ENCODE measurements around the gene PFDN6.

PFDN6 gene

DNA sequence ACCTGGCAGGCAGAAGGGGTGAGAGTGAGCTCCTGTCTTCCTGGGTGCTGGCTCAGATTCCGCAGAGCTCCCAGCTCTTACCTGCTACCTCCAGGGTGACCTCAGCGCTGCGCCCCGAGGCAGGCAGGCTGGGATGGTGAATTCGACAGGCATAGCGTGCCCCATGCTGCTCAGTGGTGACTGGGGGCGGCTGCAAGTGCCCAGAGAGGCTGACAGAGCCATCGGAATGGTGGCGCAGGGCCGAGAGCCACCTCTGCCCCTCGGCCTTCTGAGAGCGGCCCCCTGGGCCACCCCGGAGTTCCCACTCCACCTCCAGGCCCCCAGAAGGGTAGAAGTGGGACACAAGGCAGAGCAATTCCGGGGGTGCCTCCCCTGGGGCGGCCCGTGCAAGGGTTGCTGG, 14.8 kb downstream of the PFDN6 start:
- Histone ChIP-seq H3K4me3 (ENCODE audit: low read depth in 1 of 5, low read length in 5 of 5) (no peak overlapping the region), H3K27ac (ENCODE audit: low read depth, low read length) (no peak overlapping the region), H3K36me3 (ENCODE audit: control insufficient read depth in 5 of 5, insufficient read depth in 5 of 5, low read length in 5 of 5) (peaks cover 0 to 33% (median 30%) of the 10 kb centered on the region in 5 donors), H3K9me3 (ENCODE audit: control insufficient read depth in 5 of 5, low read length in 5 of 5) (no peaks in the 10 kb centered on the region), H3K4me1 (ENCODE audit: control insufficient read depth in 5 of 5, insufficient read depth in 5 of 5, low read length in 5 of 5) (peaks cover 2 to 33% (median 15%) of the 10 kb centered on the region in 5 donors), H3K9ac (ENCODE audit: low read length in 5 of 5) (no peak overlapping the region), H3K27me3 (ENCODE audit: control insufficient read depth in 5 of 5, insufficient read depth in 4 of 5, low read length in 5 of 5) (no peaks in the 10 kb centered on the region)

DNA sequence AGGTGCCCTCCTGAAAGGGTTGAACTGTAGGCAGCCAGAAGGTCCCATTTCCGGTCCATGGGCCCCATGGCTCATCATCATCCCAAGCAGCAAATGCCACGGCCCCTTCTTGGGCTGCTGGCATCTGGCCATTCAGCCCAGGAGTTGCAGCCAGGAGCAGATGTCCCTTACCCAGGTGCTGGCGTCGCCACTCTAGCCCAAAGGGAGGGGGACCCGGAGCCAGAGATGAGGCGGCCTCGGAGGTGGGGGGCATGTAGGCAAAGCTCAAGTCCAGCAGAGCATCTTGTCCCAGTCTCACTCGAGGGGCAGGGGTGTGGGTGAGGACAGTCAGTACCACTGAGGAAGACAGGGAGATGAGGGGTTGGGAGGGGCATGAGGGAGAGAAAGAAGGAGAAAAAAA, 15.7 kb downstream of the PFDN6 start:
- peaks cover 1 to 24% (median 11%) of the 10 kb centered on the region in 5 donors for H3K4me1 ChIP-seq (ENCODE audit: control insufficient read depth in 5 of 5, insufficient read depth in 5 of 5, low read length in 5 of 5)
- H3K27ac ChIP-seq (ENCODE audit: low read depth, low read length), result no peak overlapping the region
- no peaks in the 10 kb centered on the region for H3K9me3 ChIP-seq (ENCODE audit: control insufficient read depth in 5 of 5, low read length in 5 of 5)
- peaks cover 0 to 33% (median 30%) of the 10 kb centered on the region in 5 donors for H3K36me3 ChIP-seq (ENCODE audit: control insufficient read depth in 5 of 5, insufficient read depth in 5 of 5, low read length in 5 of 5)
- H3K27me3 ChIP-seq (ENCODE audit: control insufficient read depth in 5 of 5, insufficient read depth in 4 of 5, low read length in 5 of 5), result no peaks in the 10 kb centered on the region
- no peak overlapping the region for H3K4me3 ChIP-seq (ENCODE audit: low read depth in 1 of 5, low read length in 5 of 5)
- no peak overlapping the region for H3K9ac ChIP-seq (ENCODE audit: low read length in 5 of 5)

DNA sequence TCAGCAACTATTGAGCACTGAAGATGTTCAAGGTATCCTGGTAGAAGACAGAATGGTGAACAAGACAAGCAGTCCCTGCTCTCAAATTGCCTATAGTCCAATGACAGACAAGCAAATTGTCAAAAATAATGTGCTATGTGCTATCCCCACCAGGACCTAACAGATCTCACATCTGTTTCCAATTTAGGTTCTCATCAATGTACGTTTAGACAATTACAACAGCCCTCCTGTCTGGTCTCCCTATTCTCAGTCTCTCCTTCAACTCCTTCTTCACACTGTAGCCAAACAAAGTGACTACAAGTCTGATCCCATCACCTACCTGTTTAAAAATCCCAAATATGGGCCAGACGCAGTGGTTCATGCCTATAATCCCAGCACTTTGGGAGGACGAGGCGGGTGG, 17.0 kb downstream of the PFDN6 start:
- no peak overlapping the region for H3K4me3 ChIP-seq (ENCODE audit: low read depth in 1 of 5, low read length in 5 of 5)
- H3K27ac ChIP-seq (ENCODE audit: low read depth, low read length), result no peak overlapping the region
- no peaks in the 10 kb centered on the region for H3K9me3 ChIP-seq (ENCODE audit: control insufficient read depth in 5 of 5, low read length in 5 of 5)
- peaks cover 0 to 38% (median 30%) of the 10 kb centered on the region in 5 donors for H3K36me3 ChIP-seq (ENCODE audit: control insufficient read depth in 5 of 5, insufficient read depth in 5 of 5, low read length in 5 of 5)
- peaks cover 0 to 14% (median 4%) of the 10 kb centered on the region in 5 donors for H3K4me1 ChIP-seq (ENCODE audit: control insufficient read depth in 5 of 5, insufficient read depth in 5 of 5, low read length in 5 of 5)
- H3K9ac ChIP-seq (ENCODE audit: low read length in 5 of 5), result no peak overlapping the region
- no peaks in the 10 kb centered on the region for H3K27me3 ChIP-seq (ENCODE audit: control insufficient read depth in 5 of 5, insufficient read depth in 4 of 5, low read length in 5 of 5)

DNA sequence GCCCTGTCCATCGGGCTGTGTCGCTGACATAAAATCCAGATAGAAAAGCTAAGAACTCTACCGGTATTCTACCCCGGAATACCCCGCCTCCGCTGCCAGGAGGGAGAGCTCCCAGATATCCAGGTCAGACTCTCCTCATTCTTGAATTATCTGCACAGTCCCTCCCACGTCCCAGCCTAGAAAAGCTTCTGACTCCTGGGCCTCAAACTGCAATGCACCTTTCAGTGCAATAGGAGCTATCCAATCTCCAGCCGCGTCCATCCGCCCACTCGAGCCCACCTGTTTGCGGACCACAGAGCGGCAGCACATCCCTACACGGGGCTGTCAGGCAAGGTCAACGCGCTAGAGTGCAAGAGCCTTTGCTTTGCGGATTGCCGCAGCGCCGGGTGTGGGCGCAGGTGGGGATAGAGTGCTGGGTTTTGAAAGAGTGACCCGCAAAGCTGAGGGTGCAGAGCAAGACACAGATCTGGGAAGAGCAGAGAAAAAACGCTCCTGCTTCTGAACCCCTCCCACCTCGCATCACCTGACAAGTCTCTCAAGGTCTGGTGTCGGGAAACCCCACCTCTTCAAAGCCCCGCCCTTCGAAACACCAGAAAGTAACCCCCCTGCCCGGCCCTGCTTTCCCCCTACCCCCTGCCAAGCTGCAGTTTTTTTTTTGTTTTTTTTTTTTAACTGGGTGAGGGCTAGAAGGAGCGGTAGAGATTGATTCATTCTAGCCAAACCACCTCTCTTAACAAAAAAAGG, 23.1 kb downstream of the PFDN6 start:
- Histone ChIP-seq H3K4me1 (ENCODE audit: control insufficient read depth in 5 of 5, insufficient read depth in 5 of 5, low read length in 5 of 5) (peaks cover 10 to 48% (median 44%) of the 10 kb centered on the region in 5 donors), H3K9me3 (ENCODE audit: control insufficient read depth in 5 of 5, low read length in 5 of 5) (no peaks in the 10 kb centered on the region), H3K4me3 (ENCODE audit: low read depth in 1 of 5, low read length in 5 of 5) (peak overlapping the region; percentile 92 to 99 (median 94)), H3K27me3 (ENCODE audit: control insufficient read depth in 5 of 5, insufficient read depth in 4 of 5, low read length in 5 of 5) (no peaks in the 10 kb centered on the region), H3K27ac (ENCODE audit: low read depth, low read length) (peak overlapping the region; percentile 96), H3K9ac (ENCODE audit: low read length in 5 of 5) (peak overlapping the region; percentile 87 to 100 (median 94)), H3K36me3 (ENCODE audit: control insufficient read depth in 5 of 5, insufficient read depth in 5 of 5, low read length in 5 of 5) (peaks cover 0 to 15% (median 10%) of the 10 kb centered on the region in 5 donors)

DNA sequence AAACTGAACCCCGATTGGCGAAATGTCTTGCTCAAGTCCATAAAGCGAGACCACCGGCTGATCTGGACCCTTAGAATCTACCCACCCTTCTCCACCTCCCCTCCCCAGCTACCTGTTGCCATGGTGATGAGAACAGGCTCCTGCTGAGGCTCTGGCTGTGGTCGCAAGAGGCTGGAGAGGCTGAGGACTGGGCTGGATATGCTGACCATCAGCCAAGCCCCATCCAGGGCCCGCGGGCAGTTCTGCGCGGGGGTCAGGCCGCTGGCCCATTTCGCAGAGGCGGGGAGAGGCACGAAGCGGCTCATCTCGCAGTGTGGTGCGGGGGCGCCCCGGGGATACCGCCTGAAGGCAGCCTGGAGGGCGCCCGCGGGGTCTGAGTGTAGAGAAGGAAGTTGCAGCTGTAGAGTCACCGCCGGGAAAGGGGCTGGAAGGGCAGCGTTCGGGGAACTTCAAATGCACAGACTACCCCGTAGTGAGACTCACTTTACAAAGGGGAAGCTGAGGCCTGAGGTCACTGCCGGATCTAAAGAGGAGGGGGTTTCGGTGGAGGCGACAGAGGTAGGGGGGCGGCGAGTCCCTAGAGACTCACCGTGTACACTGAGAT, 23.8 kb downstream of the PFDN6 start:
- Histone ChIP-seq H3K4me1 (ENCODE audit: control insufficient read depth in 5 of 5, insufficient read depth in 5 of 5, low read length in 5 of 5) (peaks cover 13 to 50% (median 46%) of the 10 kb centered on the region in 5 donors), H3K27me3 (ENCODE audit: control insufficient read depth in 5 of 5, insufficient read depth in 4 of 5, low read length in 5 of 5) (no peaks in the 10 kb centered on the region), H3K9ac (ENCODE audit: low read length in 5 of 5) (peak overlapping the region; percentile 87 to 100 (median 94)), H3K36me3 (ENCODE audit: control insufficient read depth in 5 of 5, insufficient read depth in 5 of 5, low read length in 5 of 5) (peaks cover 0 to 15% (median 9%) of the 10 kb centered on the region in 5 donors), H3K27ac (ENCODE audit: low read depth, low read length) (peak overlapping the region; percentile 96), H3K4me3 (ENCODE audit: low read depth in 1 of 5, low read length in 5 of 5) (peak overlapping the region; percentile 92 to 99 (median 94)), H3K9me3 (ENCODE audit: control insufficient read depth in 5 of 5, low read length in 5 of 5) (no peaks in the 10 kb centered on the region)

DNA sequence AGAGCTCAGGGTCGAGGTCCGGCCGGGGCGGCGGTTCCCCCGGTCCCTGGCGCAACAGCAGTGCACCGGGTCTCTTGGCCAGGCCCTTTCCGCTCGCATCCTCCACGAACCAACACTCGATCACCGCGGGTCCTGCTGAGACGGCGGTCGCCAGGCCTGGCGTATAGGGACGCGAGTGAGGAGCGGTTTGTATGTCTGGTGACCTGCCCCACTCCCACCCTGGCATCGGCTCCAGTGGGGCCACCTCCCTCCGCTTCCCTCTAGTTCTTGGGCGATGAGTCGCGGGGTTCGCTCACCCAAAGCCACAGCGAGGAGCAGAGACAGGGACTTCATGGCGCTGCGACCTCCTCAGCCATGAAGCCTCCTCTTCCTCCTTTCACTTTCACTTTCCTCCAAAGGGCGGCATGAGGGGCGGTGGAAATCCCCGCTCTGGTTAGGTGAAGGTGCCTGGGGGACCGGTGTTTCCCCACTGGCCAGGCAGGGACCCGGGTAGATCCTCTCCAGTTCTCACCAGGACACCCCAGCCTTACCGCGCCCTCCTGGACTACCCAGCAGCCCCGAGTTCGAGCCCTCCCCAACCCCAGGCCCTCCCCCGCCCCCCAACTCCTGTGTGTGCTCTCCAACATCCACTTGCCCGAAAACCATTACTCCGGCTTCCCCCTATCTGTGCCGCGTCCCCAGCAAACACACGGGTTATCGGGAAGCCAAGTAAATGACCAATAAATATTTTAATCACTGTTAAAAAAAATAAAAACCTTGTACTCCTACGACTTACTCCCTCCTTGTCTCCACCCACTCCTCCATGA, 24.5 kb downstream of the PFDN6 start, which contains the start of gene TAPBP:
Gene TAPBP, minus strand, starts transcription at position 370 of the 806 bp plus-strand sequence. Its CDS starts 37 bp downstream, at position 333.
- Histone ChIP-seq H3K4me1 (ENCODE audit: control insufficient read depth in 5 of 5, insufficient read depth in 5 of 5, low read length in 5 of 5) (peaks cover 13 to 57% (median 53%) of the 10 kb centered on the region in 5 donors), H3K9ac (ENCODE audit: low read length in 5 of 5) (peak within 1 kb of the TSS; percentile 87 to 100 (median 94))

DNA sequence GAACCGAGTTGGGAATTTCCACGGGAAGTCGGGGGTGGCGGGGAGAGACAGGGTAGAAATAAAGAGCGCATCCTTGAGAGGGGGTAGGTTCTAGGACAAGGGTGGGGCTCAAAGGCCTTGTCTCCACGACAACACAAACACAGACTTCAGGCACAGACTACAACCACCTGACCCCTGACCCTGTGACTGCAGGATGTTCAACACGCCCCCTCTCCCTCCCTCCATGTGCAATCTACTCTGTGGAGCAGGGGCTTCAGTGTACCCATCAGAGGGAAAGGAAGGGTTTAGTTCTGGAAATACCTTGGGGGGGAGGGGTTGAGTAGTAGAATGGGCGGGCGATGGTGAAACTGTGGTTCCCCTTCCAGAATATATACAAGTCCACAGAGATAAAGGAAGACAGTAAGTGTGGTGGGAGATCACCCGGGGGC, 25.1 kb downstream of the PFDN6 start:
- H3K9ac ChIP-seq (ENCODE audit: low read length in 5 of 5), result peak overlapping the region in 3 of 5 donors; percentile 51 to 97 (median 56)
- H3K9me3 ChIP-seq (ENCODE audit: control insufficient read depth in 5 of 5, low read length in 5 of 5), result no peaks in the 10 kb centered on the region
- H3K27me3 ChIP-seq (ENCODE audit: control insufficient read depth in 5 of 5, insufficient read depth in 4 of 5, low read length in 5 of 5), result no peaks in the 10 kb centered on the region
- H3K27ac ChIP-seq (ENCODE audit: low read depth, low read length), result peak overlapping the region; percentile 96
- peaks cover 0 to 22% (median 14%) of the 10 kb centered on the region in 5 donors for H3K36me3 ChIP-seq (ENCODE audit: control insufficient read depth in 5 of 5, insufficient read depth in 5 of 5, low read length in 5 of 5)
- H3K4me1 ChIP-seq (ENCODE audit: control insufficient read depth in 5 of 5, insufficient read depth in 5 of 5, low read length in 5 of 5), result peaks cover 13 to 62% (median 58%) of the 10 kb centered on the region in 5 donors
- peak overlapping the region; percentile 92 to 99 (median 94) for H3K4me3 ChIP-seq (ENCODE audit: low read depth in 1 of 5, low read length in 5 of 5)

More for the DNA sequence above, 24.5 kb downstream of the PFDN6 start, which contains the start of gene TAPBP:
- H3K36me3 ChIP-seq (ENCODE audit: control insufficient read depth in 5 of 5, insufficient read depth in 5 of 5, low read length in 5 of 5), result peaks cover 0 to 16% (median 8%) of the 10 kb centered on the region in 5 donors
- H3K4me3 ChIP-seq (ENCODE audit: low read depth in 1 of 5, low read length in 5 of 5), result peak within 1 kb of the TSS; percentile 92 to 99 (median 94)
- no peaks in the 10 kb centered on the region for H3K9me3 ChIP-seq (ENCODE audit: control insufficient read depth in 5 of 5, low read length in 5 of 5)
- peak within 1 kb of the TSS; percentile 96 for H3K27ac ChIP-seq (ENCODE audit: low read depth, low read length)
- no peaks in the 10 kb centered on the region for H3K27me3 ChIP-seq (ENCODE audit: control insufficient read depth in 5 of 5, insufficient read depth in 4 of 5, low read length in 5 of 5)

DNA sequence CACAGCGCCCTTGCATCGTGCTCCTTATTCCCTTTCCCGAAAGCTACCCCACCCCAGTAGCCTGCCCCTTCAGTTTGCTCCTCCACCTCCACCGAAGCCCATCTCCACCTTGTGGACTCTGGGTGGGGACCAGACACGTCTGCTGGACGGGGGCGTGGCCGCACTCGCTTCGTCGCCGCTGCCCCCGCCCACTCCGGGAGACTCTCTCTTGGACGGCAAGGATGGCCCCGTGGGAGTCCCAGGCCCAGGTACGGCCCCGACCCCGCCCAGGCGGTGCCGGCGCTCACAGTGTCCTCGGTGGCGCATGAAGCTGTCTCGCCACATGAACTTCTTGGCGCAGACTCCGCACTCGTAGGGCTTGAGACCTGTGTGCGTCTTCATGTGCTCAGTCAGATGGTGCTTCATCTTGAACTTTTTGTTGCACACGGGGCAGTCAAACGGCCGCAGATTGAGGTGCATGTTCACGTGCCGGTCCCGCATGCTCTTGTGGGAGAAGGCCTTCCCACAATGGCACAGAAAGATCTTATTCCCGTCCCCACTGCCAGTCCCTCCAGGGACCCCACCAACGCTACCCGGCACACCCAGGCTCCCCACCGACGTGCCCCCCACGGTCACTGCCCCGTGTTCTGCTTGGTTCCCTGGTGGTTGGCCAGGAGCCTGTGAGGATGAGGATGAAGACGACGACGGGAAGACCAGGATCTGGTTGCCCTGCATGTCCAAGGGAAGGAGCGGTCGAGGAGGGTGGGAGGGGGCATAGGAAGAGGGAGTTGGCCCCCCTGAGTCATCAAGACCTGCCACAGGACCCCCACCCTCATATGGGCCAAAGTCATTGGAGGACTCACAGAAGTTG, 25.8 kb downstream of the PFDN6 start:
- Histone ChIP-seq H3K9ac (ENCODE audit: low read length in 5 of 5) (peak overlapping the region in 1 of 5 donors; percentile 51), H3K27ac (ENCODE audit: low read depth, low read length) (peak overlapping the region; percentile 96), H3K27me3 (ENCODE audit: control insufficient read depth in 5 of 5, insufficient read depth in 4 of 5, low read length in 5 of 5) (no peaks in the 10 kb centered on the region), H3K4me1 (ENCODE audit: control insufficient read depth in 5 of 5, insufficient read depth in 5 of 5, low read length in 5 of 5) (peaks cover 17 to 67% (median 64%) of the 10 kb centered on the region in 5 donors), H3K9me3 (ENCODE audit: control insufficient read depth in 5 of 5, low read length in 5 of 5) (no peaks in the 10 kb centered on the region), H3K4me3 (ENCODE audit: low read depth in 1 of 5, low read length in 5 of 5) (peak overlapping the region; percentile 92 to 99 (median 94)), H3K36me3 (ENCODE audit: control insufficient read depth in 5 of 5, insufficient read depth in 5 of 5, low read length in 5 of 5) (peaks cover 0 to 28% (median 21%) of the 10 kb centered on the region in 5 donors)

Measured in subcutaneous abdominal adipose tissue (tissue), 5 donors.